ENCODE data around the gene ATG5. TPM values are rescaled to one million over a fixed set of nuclear protein-coding genes. Genes with fewer than 3 reads are reported as not detected.

Gene ATG5
- total RNA-seq, 3 donors from 2014 or later (not counting 1 experiment from before 2014, with no cell fraction given) = 27.5 to 39.0 (median 35.4) TPM

- peaks cover 2% of the 10 kb centered on the region for H3K36me3 ChIP-seq (ENCODE audit: control insufficient read depth, insufficient read depth, low read length)
- H3K27me3 ChIP-seq (ENCODE audit: control insufficient read depth, insufficient read depth, low read length) = no peaks in the 10 kb centered on the region
- Mint-ChIP-seq H3K27me3 (ENCODE audit: low read depth in 2 of 2) (no peaks in the 10 kb centered on the region), H3K9me3 (no peaks in the 10 kb centered on the region), H3K4me3 (no peak overlapping the region), H3K27ac (peak overlapping the region in 1 of 2 donors; percentile 47), H3K36me3 (no peaks in the 10 kb centered on the region), H3K4me1 (peaks cover 11 to 22% of the 10 kb centered on the region in 2 donors)
- 97% methylated on average over 16 of the region's 17 CpGs for WGBS (ENCODE audit: insufficient coverage)
- no peaks in the 10 kb centered on the region for H3K9me3 ChIP-seq (ENCODE audit: control insufficient read depth, insufficient read depth, low read length)
- intact Hi-C loops (cut with micrococcal nuclease) = no loop called here
- ATAC-seq (no peak), DNase-seq (no peak)
- no peaks in the 10 kb centered on the region for H3K4me1 ChIP-seq (ENCODE audit: control insufficient read depth, insufficient read depth, low read length)
- no peak overlapping the region for H3K27ac ChIP-seq (ENCODE audit: low read length)
- H3K4me3 ChIP-seq (ENCODE audit: low read length) = no peak overlapping the region
- TF ChIP-seq CTCF (IDR thresholded peaks at IDR 0.05) = no peak
Observed at GRCh38 chr6:106227612-106228507, 97.7 kb downstream of the ATG5 start.

GRCh38 chr6:106226676-106227075 is 98.9 kb downstream of the ATG5 start:
- no peaks in the 10 kb centered on the region for H3K9me3 Mint-ChIP-seq
- Histone ChIP-seq H3K4me1 (ENCODE audit: control insufficient read depth, insufficient read depth, low read length) (no peaks in the 10 kb centered on the region), H3K27me3 (ENCODE audit: control insufficient read depth, insufficient read depth, low read length) (no peaks in the 10 kb centered on the region), H3K36me3 (ENCODE audit: control insufficient read depth, insufficient read depth, low read length) (peaks cover 2% of the 10 kb centered on the region), H3K4me3 (ENCODE audit: low read length) (no peak overlapping the region), H3K9me3 (ENCODE audit: control insufficient read depth, insufficient read depth, low read length) (no peaks in the 10 kb centered on the region), H3K27ac (ENCODE audit: low read length) (no peak overlapping the region)
- peak overlapping the region; percentile 22 to 47 for H3K27ac Mint-ChIP-seq
- no peak for TF ChIP-seq CTCF (IDR thresholded peaks at IDR 0.05)
- DNase-seq (no peak), ATAC-seq (no peak)
- H3K27me3 Mint-ChIP-seq (ENCODE audit: low read depth in 2 of 2) = no peaks in the 10 kb centered on the region
- WGBS (ENCODE audit: insufficient coverage) = 80% methylated on average over 1 of the region's 2 CpGs
- H3K4me3 Mint-ChIP-seq = no peak overlapping the region
- intact Hi-C loops (cut with micrococcal nuclease) = no loop called here
- peaks cover 11 to 29% of the 10 kb centered on the region in 2 donors for H3K4me1 Mint-ChIP-seq
- H3K36me3 Mint-ChIP-seq = no peaks in the 10 kb centered on the region

GRCh38 chr6:106225581-106225980 is 100.0 kb downstream of the ATG5 start:
- Mint-ChIP-seq H3K36me3 (no peaks in the 10 kb centered on the region), H3K27ac (peak overlapping the region in 1 of 2 donors; percentile 22), H3K27me3 (ENCODE audit: low read depth in 2 of 2) (no peaks in the 10 kb centered on the region), H3K4me3 (no peak overlapping the region), H3K9me3 (no peaks in the 10 kb centered on the region), H3K4me1 (peaks cover 11 to 22% of the 10 kb centered on the region in 2 donors)
- H3K27ac ChIP-seq (ENCODE audit: low read length) = no peak overlapping the region
- no peak for TF ChIP-seq CTCF (IDR thresholded peaks at IDR 0.05)
- H3K4me3 ChIP-seq (ENCODE audit: low read length) = no peak overlapping the region
- DNase-seq (no peak), ATAC-seq (no peak)
- no peaks in the 10 kb centered on the region for H3K27me3 ChIP-seq (ENCODE audit: control insufficient read depth, insufficient read depth, low read length)
- intact Hi-C loops (cut with micrococcal nuclease) = no loop called here
- no peaks in the 10 kb centered on the region for H3K4me1 ChIP-seq (ENCODE audit: control insufficient read depth, insufficient read depth, low read length)
- no peaks in the 10 kb centered on the region for H3K9me3 ChIP-seq (ENCODE audit: control insufficient read depth, insufficient read depth, low read length)
- H3K36me3 ChIP-seq (ENCODE audit: control insufficient read depth, insufficient read depth, low read length) = peaks cover 2% of the 10 kb centered on the region
